Endothelial cell (in vitro differentiated cells): ENCODE data around the gene IFT122. TPM values are rescaled to one million over a fixed set of nuclear protein-coding genes. Genes with fewer than 3 reads are reported as not detected.

Experiments
- DNase-seq: peaks from one replicate; pipeline ENCODE4 v3.0.0; 2021; ENCODE audit warnings: low spot score
- H3K27ac Mint-ChIP-seq: one replicate; pipeline ENCODE4 v1.8.0; 2021; ENCODE audit warnings: mixed read lengths, inconsistent platforms; ENCODE audit not compliant: unreplicated experiment
- H3K27me3 Mint-ChIP-seq: one replicate; pipeline ENCODE4 v1.8.0; 2021; ENCODE audit warnings: mild to moderate bottlenecking, moderate library complexity, mixed read lengths, inconsistent platforms; ENCODE audit not compliant: unreplicated experiment
- H3K36me3 Mint-ChIP-seq: one replicate; pipeline ENCODE4 v1.8.0; 2021; ENCODE audit warnings: mild to moderate bottlenecking, low read depth, mixed read lengths, inconsistent platforms; ENCODE audit not compliant: unreplicated experiment
- H3K4me1 Mint-ChIP-seq: one replicate; pipeline ENCODE4 v1.8.0; 2021; ENCODE audit warnings: mild to moderate bottlenecking, mixed read lengths, inconsistent platforms; ENCODE audit not compliant: unreplicated experiment
- H3K4me3 Mint-ChIP-seq: one replicate; pipeline ENCODE4 v1.8.0; 2021; ENCODE audit warnings: mild to moderate bottlenecking, mixed read lengths, inconsistent platforms; ENCODE audit not compliant: unreplicated experiment
- H3K9me3 Mint-ChIP-seq: one replicate; pipeline ENCODE4 v1.8.0; 2021; ENCODE audit warnings: mixed read lengths, inconsistent platforms; ENCODE audit not compliant: unreplicated experiment
- total RNA-seq: library from RNA; stranded (reverse); fragmentation: NEBNext Ultra II Directional; extraction: Animal tissue kit (Norgen Biotek cat#: 25700); gene quantifications from one replicate; pipeline ENCODE4 v1.2.1, GENCODE V29; 2021; ENCODE audit not compliant: unreplicated experiment
- TF ChIP-seq, protein P1 (sequence below): fragments of 200-600 bp; sonication (generic); IDR thresholded peaks from one replicate; pipeline ENCODE4 v1.5.0; 2021; ENCODE audit warnings: antibody characterized with exemption; ENCODE audit not compliant: unreplicated experiment

Gene IFT122
- total RNA-seq, 1 donor from 2014 or later: 25.1 TPM

GRCh38 chr3:129556890-129557547 is 117.0 kb downstream of the IFT122 start:
- Mint-ChIP-seq H3K27ac (peak overlapping the region; percentile 68), H3K4me1 (peaks cover 33% of the 10 kb centered on the region), H3K9me3 (no peaks in the 10 kb centered on the region), H3K36me3 (peaks cover 48% of the 10 kb centered on the region), H3K27me3 (peaks cover 56% of the 10 kb centered on the region), H3K4me3 (no peak overlapping the region)
- TF ChIP-seq, protein P1, sequence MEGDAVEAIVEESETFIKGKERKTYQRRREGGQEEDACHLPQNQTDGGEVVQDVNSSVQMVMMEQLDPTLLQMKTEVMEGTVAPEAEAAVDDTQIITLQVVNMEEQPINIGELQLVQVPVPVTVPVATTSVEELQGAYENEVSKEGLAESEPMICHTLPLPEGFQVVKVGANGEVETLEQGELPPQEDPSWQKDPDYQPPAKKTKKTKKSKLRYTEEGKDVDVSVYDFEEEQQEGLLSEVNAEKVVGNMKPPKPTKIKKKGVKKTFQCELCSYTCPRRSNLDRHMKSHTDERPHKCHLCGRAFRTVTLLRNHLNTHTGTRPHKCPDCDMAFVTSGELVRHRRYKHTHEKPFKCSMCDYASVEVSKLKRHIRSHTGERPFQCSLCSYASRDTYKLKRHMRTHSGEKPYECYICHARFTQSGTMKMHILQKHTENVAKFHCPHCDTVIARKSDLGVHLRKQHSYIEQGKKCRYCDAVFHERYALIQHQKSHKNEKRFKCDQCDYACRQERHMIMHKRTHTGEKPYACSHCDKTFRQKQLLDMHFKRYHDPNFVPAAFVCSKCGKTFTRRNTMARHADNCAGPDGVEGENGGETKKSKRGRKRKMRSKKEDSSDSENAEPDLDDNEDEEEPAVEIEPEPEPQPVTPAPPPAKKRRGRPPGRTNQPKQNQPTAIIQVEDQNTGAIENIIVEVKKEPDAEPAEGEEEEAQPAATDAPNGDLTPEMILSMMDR: no peak
- no peak for DNase-seq

DNA sequence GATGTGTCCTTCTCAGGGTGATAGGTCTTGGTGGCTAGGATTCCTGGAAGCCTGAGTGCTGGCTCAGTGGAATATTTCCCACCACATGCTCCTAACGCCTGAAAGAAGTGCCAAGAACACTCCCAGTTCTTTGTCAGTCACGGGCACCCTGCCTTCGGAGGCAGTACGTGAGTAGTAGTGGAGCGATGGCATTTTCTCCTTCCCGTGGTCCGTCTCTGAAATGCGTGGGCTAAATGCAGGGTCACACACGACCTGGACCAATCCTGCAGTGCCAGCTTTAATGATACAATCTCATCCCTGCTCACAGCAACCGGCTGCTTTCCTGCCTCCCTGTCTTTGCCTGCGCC is 117.5 kb downstream of the IFT122 start:
- H3K4me1 Mint-ChIP-seq: peaks cover 29% of the 10 kb centered on the region
- peak overlapping the region; percentile 53 for H3K4me3 Mint-ChIP-seq
- H3K27me3 Mint-ChIP-seq: peaks cover 52% of the 10 kb centered on the region
- no peaks in the 10 kb centered on the region for H3K9me3 Mint-ChIP-seq
- TF ChIP-seq, protein P1: no peak
- H3K27ac Mint-ChIP-seq: peak overlapping the region; percentile 68
- no peak for DNase-seq
- H3K36me3 Mint-ChIP-seq: peaks cover 43% of the 10 kb centered on the region

DNA sequence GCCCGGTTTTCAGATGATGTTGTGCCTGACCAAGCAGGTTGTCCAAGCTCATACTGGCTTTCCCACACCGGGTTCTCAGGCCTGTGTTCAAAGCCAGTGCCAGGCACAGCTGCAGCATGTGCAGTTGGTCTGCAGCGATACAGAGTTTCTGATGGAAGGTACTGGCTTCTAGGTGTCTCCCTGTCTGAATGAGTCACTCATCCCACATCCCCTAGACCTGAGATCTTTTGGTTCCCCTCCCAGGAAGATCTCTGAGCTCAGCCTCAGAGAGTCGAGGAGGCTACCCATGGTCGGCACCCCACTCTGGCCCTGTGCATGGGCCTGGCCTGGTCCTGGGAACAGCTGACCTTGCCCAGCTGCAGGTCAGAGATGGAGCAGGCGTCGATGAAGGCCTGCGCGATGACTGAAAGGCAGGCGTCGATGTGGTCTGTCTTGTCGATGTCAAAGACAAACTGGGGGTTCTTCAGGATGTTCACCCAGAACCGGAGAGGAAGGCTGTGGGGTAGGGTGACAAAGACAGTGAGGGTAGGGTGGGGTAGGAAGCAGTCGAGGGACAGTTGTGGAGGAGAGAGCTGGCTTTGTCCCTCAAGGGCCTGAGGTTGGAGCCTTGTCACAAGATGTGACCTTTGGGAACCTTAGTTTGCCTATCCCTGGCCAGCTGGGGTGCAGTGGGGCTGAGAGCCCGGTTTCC is 118.2 kb downstream of the IFT122 start:
- H3K27me3 Mint-ChIP-seq: peaks cover 49% of the 10 kb centered on the region
- peak overlapping the region; percentile 53 for H3K4me3 Mint-ChIP-seq
- peak overlapping the region; percentile 68 for H3K27ac Mint-ChIP-seq
- TF ChIP-seq, protein P1: no peak
- H3K4me1 Mint-ChIP-seq: peaks cover 24% of the 10 kb centered on the region
- H3K9me3 Mint-ChIP-seq: no peaks in the 10 kb centered on the region
- no peak for DNase-seq
- peaks cover 42% of the 10 kb centered on the region for H3K36me3 Mint-ChIP-seq

DNA sequence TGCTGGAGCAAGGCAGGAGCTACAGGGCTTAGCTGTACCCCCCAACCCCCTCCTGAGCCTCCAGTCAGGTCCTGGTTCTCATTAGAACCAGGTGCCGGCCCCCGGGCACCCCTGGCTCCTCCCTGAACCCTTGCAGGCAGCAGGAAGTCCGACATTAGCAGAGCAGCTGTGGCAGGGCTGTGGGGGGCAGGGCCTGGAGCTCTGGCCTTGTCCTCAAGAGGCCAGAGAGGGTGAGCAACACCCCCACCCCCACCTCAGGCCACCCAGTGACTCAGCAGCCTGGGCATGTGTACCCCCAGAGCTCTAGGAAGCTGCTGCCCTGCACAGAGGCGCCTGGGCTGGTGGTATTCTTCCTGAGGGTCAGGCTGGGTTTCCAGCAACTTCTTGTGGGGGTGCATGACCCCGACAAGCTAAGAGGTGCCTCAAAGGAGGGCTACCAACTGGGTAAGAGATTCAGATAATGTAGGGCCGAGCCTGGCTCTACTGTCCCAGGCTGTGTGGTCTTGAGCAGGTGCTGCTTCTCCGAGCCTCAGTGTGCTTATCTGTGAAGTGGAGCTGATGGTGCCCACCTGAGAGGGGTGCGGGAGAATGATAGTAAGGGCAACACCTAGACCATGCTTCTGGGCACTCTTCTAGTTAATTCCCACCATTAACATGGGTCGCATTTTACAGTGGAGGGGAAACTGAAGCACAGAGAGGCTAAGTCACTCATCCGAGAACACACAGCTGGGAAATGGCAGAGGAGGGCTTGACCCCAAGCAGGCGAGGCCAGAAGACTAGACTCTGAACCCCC is 118.9 kb downstream of the IFT122 start:
- H3K27ac Mint-ChIP-seq: no peak overlapping the region
- TF ChIP-seq, protein P1: no peak

More for the DNA sequence above, 118.9 kb downstream of the IFT122 start:
- Mint-ChIP-seq H3K36me3 (peaks cover 46% of the 10 kb centered on the region), H3K4me3 (no peak overlapping the region), H3K9me3 (no peaks in the 10 kb centered on the region), H3K27me3 (peaks cover 50% of the 10 kb centered on the region), H3K4me1 (peaks cover 23% of the 10 kb centered on the region)
- no peak for DNase-seq
